Prostate gland (tissue), 2 donors: ENCODE results near the gene ITGB5. TPM values are rescaled to one million over a fixed set of nuclear protein-coding genes. Genes with fewer than 3 reads are reported as not detected.

Experiments used
- DNase-seq: peaks from one replicate; pipeline ENCODE4 v3.0.0-alpha.2; 2019; ENCODE audit warnings: low spot score
- H3K27ac ChIP-seq, 2 donors: fragments of 200-600 bp; sonication (generic); 2 replicates each; pipeline ENCODE4 v1.5.1; 2017 to 2019
- H3K27me3 ChIP-seq: fragments of 200-600 bp; sonication (generic); replicated peaks from 2 replicates; pipeline ENCODE4 v1.5.1; 2019; ENCODE audit not compliant: insufficient read depth
- H3K36me3 ChIP-seq, 2 donors: fragments of 200-600 bp; sonication (generic); 1 replicate in 1 of 2; 2 replicates in 1 of 2; pipeline versions ENCODE4 v1.5.1 to v1.8.1; 2017 to 2019
- H3K4me1 ChIP-seq: fragments of 200-600 bp; sonication (generic); replicated peaks from 2 replicates; pipeline ENCODE4 v1.5.1; 2019
- H3K4me3 ChIP-seq, 2 donors: fragments of 200-600 bp; sonication (generic); 2 replicates each; pipeline ENCODE4 v1.5.1; 2017 to 2019
- H3K9me3 ChIP-seq: fragments of 200-600 bp; sonication (generic); 2 replicates; pipeline ENCODE4 v1.5.1; 2017
- POLR2A ChIP-seq: fragments of 450-650 bp; IDR thresholded peaks from one replicate; pipeline ENCODE4 v1.6.1; 2016; ENCODE audit warnings: antibody characterized with exemption, mild to moderate bottlenecking
- POLR2AphosphoS5 ChIP-seq: sonication (generic); formaldehyde crosslinking; IDR thresholded peaks from one replicate; pipeline ENCODE4 v1.6.1; 2017; ENCODE audit warnings: antibody characterized with exemption
- WGBS: methylation state at CpG from one replicate; pipeline ENCODE4 v1.1.5; 2018; 5-methylcytosine and 5-hydroxymethylcytosine counted together
- intact Hi-C: fragments of 100-400 bp; cut with DNase I; formaldehyde crosslinking; loops from one replicate; pipeline ENCODE4 v1.14.2; 2022
- total RNA-seq, 2 donors: library from RNA; depleted of rRNA; stranded (reverse); fragments of >200 nt; gene quantifications; one replicate each; pipeline ENCODE4 v1.1.0, GENCODE V29; 2016
- TF ChIP-seq, protein P1 (sequence below), 4 experiments: fragments of 200-600 bp in 2 of 4; fragments of 450-650 bp in 2 of 4; sonication (generic) in 2 of 4; IDR thresholded peaks; 1 replicate in 3 of 4; 2 replicates in 1 of 4; pipeline ENCODE4 v1.5.1; 2016 to 2019; ENCODE audit warnings: antibody characterized with exemption in 4 of 4, mild to moderate bottlenecking in 2 of 4, moderate library complexity in 2 of 4

ITGB5 gene
- total RNA-seq, 2 donors from 2014 or later, result 123 to 154 TPM

DNA sequence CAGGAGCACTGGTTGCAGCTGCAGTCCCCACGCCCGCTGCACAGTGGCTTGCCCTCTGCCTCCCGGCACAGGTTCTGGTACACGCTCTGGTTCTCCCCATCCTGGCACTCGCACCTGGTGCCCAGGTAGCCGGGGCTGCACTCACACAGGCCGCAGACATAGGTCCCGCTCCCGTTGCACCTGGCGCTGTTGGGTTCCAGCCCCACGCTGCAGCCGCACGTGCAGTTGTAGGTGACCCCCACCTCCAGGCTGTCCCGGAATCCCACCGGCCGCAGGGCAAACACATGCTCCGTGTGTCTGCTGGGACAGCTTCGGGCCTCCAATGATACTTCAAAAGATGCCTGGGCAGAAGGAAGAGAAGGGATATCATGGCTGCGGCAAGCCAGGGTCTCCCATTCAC lies 90.7 kb downstream of the ITGB5 start:
- intact Hi-C loops, result no loop called here
- Histone ChIP-seq H3K27ac (no peak overlapping the region), H3K36me3 (peaks cover 0 to 9% of the 10 kb centered on the region in 2 donors), H3K9me3 (no peaks in the 10 kb centered on the region), H3K4me3 (no peak overlapping the region), H3K4me1 (no peaks in the 10 kb centered on the region), H3K27me3 (no peaks in the 10 kb centered on the region)
- no peak for TF ChIP-seq POLR2A
- TF ChIP-seq, protein P1, sequence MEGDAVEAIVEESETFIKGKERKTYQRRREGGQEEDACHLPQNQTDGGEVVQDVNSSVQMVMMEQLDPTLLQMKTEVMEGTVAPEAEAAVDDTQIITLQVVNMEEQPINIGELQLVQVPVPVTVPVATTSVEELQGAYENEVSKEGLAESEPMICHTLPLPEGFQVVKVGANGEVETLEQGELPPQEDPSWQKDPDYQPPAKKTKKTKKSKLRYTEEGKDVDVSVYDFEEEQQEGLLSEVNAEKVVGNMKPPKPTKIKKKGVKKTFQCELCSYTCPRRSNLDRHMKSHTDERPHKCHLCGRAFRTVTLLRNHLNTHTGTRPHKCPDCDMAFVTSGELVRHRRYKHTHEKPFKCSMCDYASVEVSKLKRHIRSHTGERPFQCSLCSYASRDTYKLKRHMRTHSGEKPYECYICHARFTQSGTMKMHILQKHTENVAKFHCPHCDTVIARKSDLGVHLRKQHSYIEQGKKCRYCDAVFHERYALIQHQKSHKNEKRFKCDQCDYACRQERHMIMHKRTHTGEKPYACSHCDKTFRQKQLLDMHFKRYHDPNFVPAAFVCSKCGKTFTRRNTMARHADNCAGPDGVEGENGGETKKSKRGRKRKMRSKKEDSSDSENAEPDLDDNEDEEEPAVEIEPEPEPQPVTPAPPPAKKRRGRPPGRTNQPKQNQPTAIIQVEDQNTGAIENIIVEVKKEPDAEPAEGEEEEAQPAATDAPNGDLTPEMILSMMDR (IDR thresholded peaks at IDR 0.05), result no peak
- no peak for TF ChIP-seq POLR2AphosphoS5
- 93% methylated on average over 19 of the region's 19 CpGs for WGBS
- DNase-seq, result no peak

DNA sequence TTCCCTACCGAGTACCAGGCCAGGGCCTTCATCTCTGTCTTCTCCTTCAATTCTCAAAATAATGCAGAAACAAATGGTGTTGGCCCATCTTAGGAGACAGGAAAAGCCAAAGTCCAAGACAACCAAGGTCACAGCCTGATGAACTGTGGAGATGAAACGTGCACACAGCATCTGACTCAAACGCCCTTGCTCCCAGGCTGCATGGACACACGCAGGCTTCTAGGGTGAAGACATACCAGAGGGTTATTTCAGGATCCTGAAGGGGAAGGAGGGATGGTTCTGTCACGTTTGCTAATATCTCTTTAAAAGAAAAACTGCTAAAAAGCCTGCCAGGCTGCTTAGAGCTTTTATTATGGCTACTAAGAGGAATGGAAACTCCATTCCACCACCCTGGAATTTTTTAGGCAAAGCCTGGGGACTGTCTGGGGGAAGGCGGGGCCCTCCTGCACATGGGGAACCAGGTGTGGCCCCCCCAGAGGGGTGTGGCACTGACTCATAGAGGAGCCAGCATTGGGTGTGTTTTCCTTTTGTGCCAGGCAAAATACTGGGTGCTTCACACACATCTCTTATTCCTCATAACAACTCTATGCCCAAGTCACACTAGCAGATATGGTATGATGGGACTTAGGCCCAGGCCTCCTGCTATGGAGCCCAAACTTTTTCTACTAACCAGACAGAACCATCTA lies 94.0 kb downstream of the ITGB5 start:
- H3K27ac ChIP-seq, result no peak overlapping the region
- 87% methylated on average over 6 of the region's 6 CpGs for WGBS
- no peak for DNase-seq

DNA sequence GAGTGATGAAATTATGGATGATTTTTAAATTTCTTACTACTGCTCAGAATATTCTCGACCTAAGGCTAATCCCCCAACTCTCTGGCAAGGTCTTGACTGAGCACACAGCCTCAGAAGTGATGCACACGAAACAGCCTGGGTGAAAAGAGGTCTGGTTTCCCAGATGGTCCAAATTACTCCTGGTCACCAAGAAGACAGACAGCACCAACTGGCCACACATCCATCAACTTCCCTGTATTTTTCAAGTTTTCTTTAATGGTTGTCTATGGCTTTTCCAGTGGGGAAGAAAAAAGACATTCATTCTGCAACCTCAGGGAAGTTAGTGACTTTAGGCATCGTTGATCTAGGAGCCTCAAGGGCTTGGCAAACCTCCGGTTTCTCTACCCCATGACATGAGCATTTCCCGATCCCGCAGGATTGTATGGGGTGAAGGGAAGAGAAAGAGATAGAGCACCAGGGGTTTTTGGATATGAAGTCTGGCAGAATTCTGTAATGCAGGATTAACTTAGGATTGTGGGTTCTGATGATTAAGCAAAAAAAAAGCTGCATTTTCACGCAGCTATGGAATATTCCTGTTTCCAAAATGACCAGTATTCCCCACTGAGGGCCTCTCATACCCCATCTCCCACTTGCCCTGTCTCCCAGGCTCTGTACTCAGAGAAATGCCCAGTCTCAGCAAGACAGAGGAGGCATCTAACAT lies 94.7 kb downstream of the ITGB5 start:
- Histone ChIP-seq H3K36me3 (peaks cover 0 to 9% of the 10 kb centered on the region in 2 donors), H3K4me1 (no peaks in the 10 kb centered on the region), H3K27ac (no peak overlapping the region), H3K9me3 (no peaks in the 10 kb centered on the region), H3K27me3 (no peaks in the 10 kb centered on the region), H3K4me3 (no peak overlapping the region)
- TF ChIP-seq POLR2AphosphoS5, result no peak
- TF ChIP-seq POLR2A, result no peak
- TF ChIP-seq, protein P1 (IDR thresholded peaks at IDR 0.05), result no peak
- WGBS, result 92% methylated on average over 7 of the region's 7 CpGs
- DNase-seq, result no peak
- intact Hi-C loops, result no loop called here

More for the DNA sequence above, 94.0 kb downstream of the ITGB5 start:
- peaks cover 0 to 9% of the 10 kb centered on the region in 2 donors for H3K36me3 ChIP-seq
- no peak for TF ChIP-seq POLR2AphosphoS5
- TF ChIP-seq, protein P1 (IDR thresholded peaks at IDR 0.05), result no peak
- no peaks in the 10 kb centered on the region for H3K4me1 ChIP-seq
- intact Hi-C loops, result no loop called here
- H3K27me3 ChIP-seq, result no peaks in the 10 kb centered on the region
- H3K9me3 ChIP-seq, result no peaks in the 10 kb centered on the region
- no peak overlapping the region for H3K4me3 ChIP-seq

- Histone ChIP-seq H3K36me3 (peaks cover 0 to 4% of the 10 kb centered on the region in 2 donors), H3K27me3 (no peaks in the 10 kb centered on the region), H3K4me3 (no peak overlapping the region), H3K4me1 (no peaks in the 10 kb centered on the region), H3K9me3 (no peaks in the 10 kb centered on the region), H3K27ac (no peak overlapping the region)
- 66% methylated on average over 8 of the region's 8 CpGs for WGBS
- no peak for DNase-seq
- intact Hi-C loops, result no loop called here
- TF ChIP-seq POLR2AphosphoS5 (no peak), POLR2A (no peak)
- TF ChIP-seq, protein P1 (IDR thresholded peaks at IDR 0.05), result no peak
Observed at GRCh38 chr3:124791639-124792151, 95.5 kb downstream of the ITGB5 start.
